Upper lobe of right lung (tissue), 1 donor: ENCODE data around the gene KCNH8. TPM values are rescaled to one million over a fixed set of nuclear protein-coding genes. Genes with fewer than 3 reads are reported as not detected.
A peak's percentile ranks its signal among the peaks of the same experiment; 100 is the strongest.

ENCODE experiments used
- ATAC-seq: fragments of 200-7000 bp; cut with Tn5 transposase; one replicate; pipeline ENCODE4 v1.9.1; 2020; ENCODE audit warnings: mild to moderate bottlenecking, moderate library complexity
- DNase-seq: peaks from one replicate; pipeline ENCODE4 v3.0.0-alpha.2; 2020
- H3K27ac ChIP-seq: fragments of 200-600 bp; one replicate; pipeline ENCODE4 v1.8.0; 2022
- H3K27me3 ChIP-seq: fragments of 200-600 bp; one replicate; pipeline ENCODE4 v1.8.0; 2022; ENCODE audit warnings: mild to moderate bottlenecking
- H3K36me3 ChIP-seq: fragments of 200-600 bp; one replicate; pipeline ENCODE4 v1.8.0; 2022
- H3K4me1 ChIP-seq: fragments of 200-600 bp; one replicate; pipeline ENCODE4 v1.8.0; 2022
- H3K4me3 ChIP-seq: fragments of 200-600 bp; one replicate; pipeline ENCODE4 v1.8.0; 2022; ENCODE audit warnings: mild to moderate bottlenecking
- H3K9me3 ChIP-seq: fragments of 200-600 bp; one replicate; pipeline ENCODE4 v1.8.0; 2022
- CTCF ChIP-seq: fragments of 200-600 bp; IDR thresholded peaks from one replicate; pipeline ENCODE4 v1.8.0; 2022; ENCODE audit warnings: antibody characterized with exemption
- intact Hi-C: fragments of 100-400 bp; cut with DNase I; formaldehyde crosslinking; loops from one replicate; pipeline ENCODE4 v1.11.0; 2022
- total RNA-seq: library from RNA; stranded (reverse); fragmentation: NEBNext Ultra II Directional; extraction: Animal tissue kit (Norgen Biotek cat#: 25700); gene quantifications from one replicate; pipeline ENCODE4 v1.2.1, GENCODE V29; 2021
- donor health status: DM: no; HTN: yes; CAD: no; lungs with severe emphysema.

The KCNH8 gene
- total RNA-seq, 1 donor from 2014 or later = 0.41 TPM

- no peak overlapping the region for H3K27ac ChIP-seq
- no peaks in the 10 kb centered on the region for H3K36me3 ChIP-seq
- intact Hi-C loops = no loop called here
- no peak for TF ChIP-seq CTCF
- ATAC-seq = no peak
- DNase-seq = no peak
- H3K4me3 ChIP-seq = no peak overlapping the region
- H3K4me1 ChIP-seq = no peaks in the 10 kb centered on the region
- H3K27me3 ChIP-seq = no peaks in the 10 kb centered on the region
- no peaks in the 10 kb centered on the region for H3K9me3 ChIP-seq
These were observed 108.0 kb downstream of the KCNH8 start for GRCh38 chr3:19256313-19256712.

- Histone ChIP-seq H3K27me3 (no peaks in the 10 kb centered on the region), H3K4me1 (no peaks in the 10 kb centered on the region), H3K9me3 (no peaks in the 10 kb centered on the region), H3K27ac (no peak overlapping the region), H3K36me3 (no peaks in the 10 kb centered on the region), H3K4me3 (no peak overlapping the region)
- intact Hi-C loops = no loop called here
- ATAC-seq = no peak
- DNase-seq = no peak
- no peak for TF ChIP-seq CTCF
These were observed 115.3 kb downstream of the KCNH8 start for GRCh38 chr3:19263606-19264005.

- no peaks in the 10 kb centered on the region for H3K27me3 ChIP-seq
- H3K4me3 ChIP-seq = no peak overlapping the region
- no peak for TF ChIP-seq CTCF
- intact Hi-C loops = no loop called here
- ATAC-seq (no peak), DNase-seq (no peak)
- no peaks in the 10 kb centered on the region for H3K36me3 ChIP-seq
- H3K27ac ChIP-seq = no peak overlapping the region
- H3K4me1 ChIP-seq = no peaks in the 10 kb centered on the region
- H3K9me3 ChIP-seq = no peaks in the 10 kb centered on the region
These were observed 116.1 kb downstream of the KCNH8 start for GRCh38 chr3:19264424-19264823.

- Histone ChIP-seq H3K27me3 (no peaks in the 10 kb centered on the region), H3K9me3 (no peaks in the 10 kb centered on the region), H3K27ac (no peak overlapping the region), H3K36me3 (no peaks in the 10 kb centered on the region), H3K4me1 (no peaks in the 10 kb centered on the region), H3K4me3 (no peak overlapping the region)
- ATAC-seq (no peak), DNase-seq (no peak)
- intact Hi-C loops = no loop called here
- TF ChIP-seq CTCF = no peak
These were observed 118.7 kb downstream of the KCNH8 start for GRCh38 chr3:19267040-19267439.

GRCh38 chr3:19270481-19270880 lies 122.2 kb downstream of the KCNH8 start:
- no peak overlapping the region for H3K27ac ChIP-seq
- no peak for TF ChIP-seq CTCF
- H3K36me3 ChIP-seq = no peaks in the 10 kb centered on the region
- no peaks in the 10 kb centered on the region for H3K4me1 ChIP-seq
- H3K9me3 ChIP-seq = no peaks in the 10 kb centered on the region
- H3K4me3 ChIP-seq = no peak overlapping the region
- ATAC-seq (no peak), DNase-seq (no peak)
- no peaks in the 10 kb centered on the region for H3K27me3 ChIP-seq
- intact Hi-C loops = no loop called here

- no peak for TF ChIP-seq CTCF
These were observed 124.0 kb downstream of the KCNH8 start for GRCh38 chr3:19272296-19272695.

More at GRCh38 chr3:19272296-19272695, 124.0 kb downstream of the KCNH8 start:
- no peak overlapping the region for H3K4me3 ChIP-seq
- H3K9me3 ChIP-seq = no peaks in the 10 kb centered on the region
- DNase-seq (no peak), ATAC-seq (peak; percentile 37)
- intact Hi-C loops = no loop called here
- H3K27ac ChIP-seq = no peak overlapping the region
- H3K4me1 ChIP-seq = no peaks in the 10 kb centered on the region
- H3K36me3 ChIP-seq = no peaks in the 10 kb centered on the region
- H3K27me3 ChIP-seq = no peaks in the 10 kb centered on the region
